Activated B cell treated with CpG ODN at 0.5 μM for 24 hours (primary cell): ENCODE data around the gene PIP5K1B. TPM values are rescaled to one million over a fixed set of nuclear protein-coding genes. Genes with fewer than 3 reads are reported as not detected.

Source experiments
- ATAC-seq: fragments of 200-7000 bp; cut with Tn5 transposase; one replicate; pipeline ENCODE4 v1.10.0; 2021; ENCODE audit warnings: low read depth, mild to moderate bottlenecking, moderate library complexity
- CTCF ChIA-PET: fragments of 350-600 bp; sonication (Branson Sonifier 250); formaldehyde crosslinking; loops from one replicate; lab custom pipeline; 2021; ENCODE audit warnings: antibody characterized with exemption; lab: Charles Lee
- POLR2A ChIA-PET: fragments of 350-600 bp; sonication (Branson Sonifier 250); formaldehyde crosslinking; loops from one replicate; lab custom pipeline; 2021; ENCODE audit warnings: antibody characterized with exemption; lab: Charles Lee
- DNase-seq: peaks from one replicate; pipeline ENCODE4 v3.0.0; 2022
- H3K27ac Mint-ChIP-seq: one replicate; pipeline ENCODE4 v1.8.0; 2020; ENCODE audit warnings: mixed read lengths
- H3K27me3 Mint-ChIP-seq: one replicate; pipeline ENCODE4 v1.8.0; 2021; ENCODE audit warnings: mixed read lengths
- H3K36me3 Mint-ChIP-seq: one replicate; pipeline ENCODE4 v1.8.0; 2021; ENCODE audit warnings: low read depth, mixed read lengths
- H3K4me1 Mint-ChIP-seq: one replicate; pipeline ENCODE4 v1.8.0; 2021; ENCODE audit warnings: mixed read lengths
- H3K4me3 Mint-ChIP-seq: one replicate; pipeline ENCODE4 v1.8.0; 2020; ENCODE audit warnings: mild to moderate bottlenecking, mixed read lengths
- H3K9me3 Mint-ChIP-seq: one replicate; pipeline ENCODE4 v1.8.0; 2020; ENCODE audit warnings: mixed read lengths
- CTCF ChIP-seq: fragments of 200-600 bp; IDR thresholded peaks from one replicate; pipeline ENCODE4 v1.8.0; 2022; ENCODE audit warnings: antibody characterized with exemption, mild to moderate bottlenecking
- intact Hi-C: fragments of 100-400 bp; cut with micrococcal nuclease; formaldehyde crosslinking; loops from one replicate; pipeline ENCODE4 v1.15.1; 2024
- total RNA-seq: library from RNA; stranded (reverse); gene quantifications from 2 replicates; pipeline ENCODE4 v1.2.3, GENCODE V29; 2022

PIP5K1B gene
- total RNA-seq, 1 donor from 2014 or later: 22.0 TPM

- Mint-ChIP-seq H3K4me1 (peaks cover 16% of the 10 kb centered on the region), H3K4me3 (no peak overlapping the region), H3K9me3 (no peaks in the 10 kb centered on the region), H3K27me3 (no peaks in the 10 kb centered on the region), H3K36me3 (peaks cover 73% of the 10 kb centered on the region), H3K27ac (no peak overlapping the region)
- DNase-seq (no peak), ATAC-seq (no peak)
- ChIA-PET POLR2A (no interaction called here), CTCF (no interaction called here)
- intact Hi-C loops: loop anchor here (10.0 kb wide), 1 partner anchor 46 kb away; no protein-coding TSS in a partner anchor
- no peak for TF ChIP-seq CTCF
Measured at GRCh38 chr9:68940573-68940972, 235.5 kb downstream of the PIP5K1B start.

GRCh38 chr9:68941780-68942459 is 236.9 kb downstream of the PIP5K1B start:
- ChIA-PET POLR2A (no interaction called here), CTCF (no interaction called here)
- H3K27me3 Mint-ChIP-seq: no peaks in the 10 kb centered on the region
- peaks cover 16% of the 10 kb centered on the region for H3K4me1 Mint-ChIP-seq
- no peak for DNase-seq
- H3K4me3 Mint-ChIP-seq: no peak overlapping the region
- TF ChIP-seq CTCF: no peak
- H3K27ac Mint-ChIP-seq: no peak overlapping the region
- no peaks in the 10 kb centered on the region for H3K9me3 Mint-ChIP-seq
- H3K36me3 Mint-ChIP-seq: peaks cover 73% of the 10 kb centered on the region
- intact Hi-C loops: loop anchor here (10.0 kb wide), 1 partner anchor 47 kb away; no protein-coding TSS in a partner anchor
- ATAC-seq: no peak

GRCh38 chr9:68942790-68943189 is 237.8 kb downstream of the PIP5K1B start:
- TF ChIP-seq CTCF: no peak
- H3K4me1 Mint-ChIP-seq: peaks cover 16% of the 10 kb centered on the region
- no peaks in the 10 kb centered on the region for H3K9me3 Mint-ChIP-seq
- ChIA-PET CTCF (no interaction called here), POLR2A (no interaction called here)
- no peak for ATAC-seq
- peak overlapping the region; percentile 50 for H3K27ac Mint-ChIP-seq
- no peak overlapping the region for H3K4me3 Mint-ChIP-seq
- intact Hi-C loops: loop anchor here (10.0 kb wide), 1 partner anchor 48 kb away; no protein-coding TSS in a partner anchor
- no peaks in the 10 kb centered on the region for H3K27me3 Mint-ChIP-seq
- no peak for DNase-seq
- H3K36me3 Mint-ChIP-seq: peaks cover 72% of the 10 kb centered on the region

- intact Hi-C loops: loop anchor here (10.0 kb wide), 1 partner anchor 52 kb away; no protein-coding TSS in a partner anchor
- peaks cover 28% of the 10 kb centered on the region for H3K4me1 Mint-ChIP-seq
- DNase-seq: no peak
- no peak for TF ChIP-seq CTCF
- no peaks in the 10 kb centered on the region for H3K9me3 Mint-ChIP-seq
- peaks cover 56% of the 10 kb centered on the region for H3K36me3 Mint-ChIP-seq
- POLR2A ChIA-PET: no interaction called here
- no peak overlapping the region for H3K4me3 Mint-ChIP-seq
- ATAC-seq: no peak
- CTCF ChIA-PET: no interaction called here
- H3K27me3 Mint-ChIP-seq: no peaks in the 10 kb centered on the region
- H3K27ac Mint-ChIP-seq: no peak overlapping the region
Measured at GRCh38 chr9:68947015-68947414, 242.0 kb downstream of the PIP5K1B start.

- CTCF ChIA-PET: interaction anchor here (2.0 kb wide), 1 partner anchor 365 kb away, joined by 9 read pairs; no protein-coding TSS in a partner anchor
- intact Hi-C loops: loop anchor here (10.0 kb wide), 1 partner anchor 53 kb away; no protein-coding TSS in a partner anchor
- H3K4me1 Mint-ChIP-seq: peaks cover 30% of the 10 kb centered on the region
Measured at GRCh38 chr9:68947842-68948569, 243.0 kb downstream of the PIP5K1B start.

More at GRCh38 chr9:68947842-68948569, 243.0 kb downstream of the PIP5K1B start:
- peaks cover 51% of the 10 kb centered on the region for H3K36me3 Mint-ChIP-seq
- DNase-seq (no peak), ATAC-seq (no peak)
- POLR2A ChIA-PET: no interaction called here
- no peaks in the 10 kb centered on the region for H3K27me3 Mint-ChIP-seq
- no peaks in the 10 kb centered on the region for H3K9me3 Mint-ChIP-seq
- no peak for TF ChIP-seq CTCF
- H3K4me3 Mint-ChIP-seq: no peak overlapping the region
- no peak overlapping the region for H3K27ac Mint-ChIP-seq
